GM19397 (cell line): ENCODE results near the gene DNAH17.
"Not testable (repeated sequence)": the region's sequence is repeated elsewhere in the genome, so short reads cannot be mapped to it uniquely, and the experiment has no call there.

ENCODE experiments used
- ATAC-seq: cut with Tn5 transposase; IDR thresholded peaks from one replicate; pipeline ENCODE4 v1.9.1; 2021; ENCODE audit warnings: mild to moderate bottlenecking, moderate library complexity; ENCODE audit not compliant: unreplicated experiment

Gene DNAH17

GRCh38 chr17:78484271-78485246 lies 92.6 kb downstream of the DNAH17 start:
- peak; percentile 63 for ATAC-seq

DNA sequence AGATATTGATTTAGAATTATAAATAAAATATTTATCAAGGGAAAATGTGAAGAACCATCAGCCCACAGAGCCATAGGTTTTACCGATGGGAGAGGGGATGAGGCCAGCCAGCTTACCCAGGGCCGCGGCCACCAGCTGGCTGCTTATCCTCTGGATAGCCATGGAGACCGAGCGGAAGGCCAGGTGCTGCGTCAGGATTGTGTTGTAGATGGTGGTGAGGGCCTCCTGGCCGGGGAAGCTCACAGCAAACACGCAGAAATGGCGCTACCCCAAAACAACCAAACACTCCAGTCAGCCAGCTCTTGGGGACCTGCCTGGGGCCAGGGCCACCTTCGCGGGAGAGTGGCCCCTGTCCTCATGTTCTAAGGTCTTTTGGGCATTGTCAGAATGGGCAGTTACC lies 97.8 kb downstream of the DNAH17 start:
- ATAC-seq: no peak

GRCh38 chr17:78478757-78479297 lies 98.4 kb downstream of the DNAH17 start:
- ATAC-seq: no peak

DNA sequence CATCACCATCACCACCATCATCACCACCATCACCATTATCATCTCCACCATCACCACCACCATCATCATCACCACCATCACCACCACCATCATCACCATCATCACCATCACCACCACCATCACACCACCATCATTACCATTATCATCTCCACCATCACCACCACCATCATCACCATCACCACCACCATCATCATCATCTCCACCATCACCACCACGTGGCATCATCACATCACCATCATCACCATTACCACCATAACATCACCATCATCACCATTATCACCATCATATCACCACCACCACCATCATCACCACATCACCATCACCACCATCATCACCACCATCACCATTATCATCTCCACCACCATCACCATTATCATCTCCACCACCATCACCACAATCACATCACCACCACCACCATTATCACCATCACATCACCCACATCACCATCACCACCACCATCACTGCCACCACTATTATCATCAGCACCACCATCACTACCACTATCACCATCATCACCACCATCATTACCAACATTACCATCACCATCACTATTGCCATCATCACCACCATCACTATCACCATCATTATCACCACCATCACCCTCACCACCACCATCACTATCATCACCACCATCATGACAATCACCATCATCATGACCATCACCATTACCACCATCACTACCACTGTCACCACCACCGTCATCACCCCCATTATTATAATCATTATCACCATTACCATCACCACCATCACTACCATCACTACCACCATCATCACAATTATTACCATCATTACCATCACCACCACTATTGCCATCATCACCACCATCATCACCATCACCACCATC lies 99.1 kb downstream of the DNAH17 start:
- no peak for ATAC-seq

DNA sequence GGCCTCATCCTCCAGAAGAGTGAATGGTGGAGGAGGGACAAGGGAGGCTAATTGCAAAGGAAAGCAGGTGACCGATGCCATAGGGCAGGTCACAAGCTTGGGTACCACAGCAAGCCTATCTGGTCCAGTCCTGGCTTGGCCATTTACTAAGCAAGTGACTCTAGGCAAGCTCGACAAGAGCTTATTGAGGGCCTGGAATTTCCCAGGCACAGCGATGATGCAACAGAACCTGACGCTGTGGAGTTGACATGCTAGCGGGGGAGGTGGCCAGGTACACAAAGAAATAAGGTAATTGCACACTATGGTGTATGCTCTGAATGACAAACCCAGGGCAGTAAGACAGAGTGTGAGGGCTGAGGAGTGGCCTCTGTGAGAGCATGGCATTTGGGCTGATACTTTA lies 100.2 kb downstream of the DNAH17 start:
- ATAC-seq: no peak

DNA sequence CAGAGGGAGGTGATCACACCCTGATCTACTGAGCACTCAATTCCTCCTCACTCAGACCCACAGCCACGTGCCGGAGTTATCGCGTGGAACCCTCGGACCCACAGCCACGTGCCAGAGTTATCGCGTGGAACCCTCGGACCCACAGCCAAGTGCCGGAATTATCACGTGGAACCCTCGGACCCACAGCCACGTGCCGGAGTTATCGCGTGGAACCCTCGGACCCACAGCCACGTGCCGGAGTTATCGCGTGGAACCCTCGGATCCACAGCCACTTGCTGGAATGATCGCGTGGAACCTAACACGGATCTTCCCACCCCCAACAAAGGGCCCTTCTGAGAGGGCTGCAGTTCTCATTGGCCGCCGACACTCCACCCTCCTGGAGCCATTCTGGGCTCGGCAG lies 101.0 kb downstream of the DNAH17 start:
- ATAC-seq: no peak

DNA sequence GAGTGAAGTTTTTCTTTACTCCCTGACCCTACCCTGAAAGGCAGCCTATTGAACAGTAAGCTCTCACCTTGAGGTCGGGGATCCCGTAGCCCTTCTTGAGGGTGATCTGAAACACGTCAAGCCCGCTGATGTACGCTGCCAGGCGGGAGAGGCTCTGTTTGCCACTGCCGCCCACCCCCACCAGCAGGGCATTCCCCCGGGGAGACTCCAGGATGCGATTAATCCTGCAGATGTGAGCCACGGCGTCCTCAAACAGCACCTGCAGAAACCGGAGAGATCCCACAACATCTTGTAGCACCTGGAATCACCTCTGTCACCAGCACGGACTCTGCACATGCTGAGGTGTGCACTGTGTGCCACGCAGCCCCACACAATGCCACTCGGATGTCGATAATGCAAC lies 102.0 kb downstream of the DNAH17 start:
- no peak for ATAC-seq

DNA sequence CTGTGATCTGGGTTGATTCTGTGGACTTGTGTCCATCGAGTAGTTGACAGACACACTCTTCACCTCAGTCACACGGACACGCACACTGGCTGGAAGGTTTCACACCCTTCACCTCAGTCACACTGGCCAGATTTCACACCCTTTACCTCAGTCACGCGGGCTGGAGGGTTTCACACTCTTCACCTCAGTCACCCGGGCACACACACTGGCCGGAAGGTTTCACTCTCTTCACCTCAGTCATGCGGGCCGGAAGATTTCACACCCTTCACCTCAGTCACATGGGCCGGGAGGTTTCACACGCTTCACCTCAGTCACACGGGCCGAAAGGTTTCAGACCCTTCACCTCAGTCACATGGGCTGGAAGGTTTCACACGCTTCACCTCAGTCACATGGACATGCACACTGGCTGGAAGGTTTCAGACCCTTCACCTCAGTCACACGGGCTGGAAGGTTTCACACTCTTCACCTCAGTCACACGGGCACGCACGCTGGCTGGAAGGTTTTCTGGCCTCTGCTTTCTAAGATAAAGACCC lies 102.5 kb downstream of the DNAH17 start:
- ATAC-seq: peak; percentile 69

DNA sequence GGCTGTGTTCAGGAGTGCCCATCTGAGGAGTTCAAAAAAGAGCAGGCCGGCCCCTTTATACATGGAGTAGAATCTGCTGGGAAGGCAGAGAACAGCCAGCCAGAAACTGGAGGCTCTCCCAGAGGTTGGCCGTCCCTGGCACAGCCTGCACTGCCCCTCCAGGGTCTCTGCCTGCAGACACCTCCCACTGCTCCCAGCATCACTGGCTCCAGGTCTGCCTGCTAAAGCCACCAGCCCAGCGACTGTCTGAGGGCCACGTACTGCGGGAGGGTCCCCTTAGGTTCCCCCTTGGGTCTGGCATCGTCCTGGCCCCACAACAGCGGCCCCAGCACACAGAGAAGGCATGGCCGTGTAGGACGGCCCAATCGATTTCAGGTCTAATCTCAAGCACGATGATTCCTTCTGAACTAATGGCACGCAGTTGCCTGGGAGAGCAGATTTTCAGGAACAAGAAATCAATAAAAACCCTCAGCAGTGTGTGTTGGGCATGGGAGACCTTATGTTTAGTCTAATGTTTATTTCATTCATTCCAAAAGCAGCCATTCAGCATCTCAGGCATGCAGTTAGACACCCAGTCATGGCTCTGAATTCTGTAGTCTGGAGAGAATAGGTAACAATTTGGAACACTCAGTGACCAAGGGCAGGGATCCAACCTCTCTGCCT lies 103.1 kb downstream of the DNAH17 start:
- no peak for ATAC-seq

GRCh38 chr17:78472035-78472905 lies 104.9 kb downstream of the DNAH17 start:
- ATAC-seq: no peak

GRCh38 chr17:78471635-78472034 lies 105.6 kb downstream of the DNAH17 start:
- no peak for ATAC-seq

- ATAC-seq: no peak
These were observed 107.8 kb downstream of the DNAH17 start for GRCh38 chr17:78469443-78469842.

DNA sequence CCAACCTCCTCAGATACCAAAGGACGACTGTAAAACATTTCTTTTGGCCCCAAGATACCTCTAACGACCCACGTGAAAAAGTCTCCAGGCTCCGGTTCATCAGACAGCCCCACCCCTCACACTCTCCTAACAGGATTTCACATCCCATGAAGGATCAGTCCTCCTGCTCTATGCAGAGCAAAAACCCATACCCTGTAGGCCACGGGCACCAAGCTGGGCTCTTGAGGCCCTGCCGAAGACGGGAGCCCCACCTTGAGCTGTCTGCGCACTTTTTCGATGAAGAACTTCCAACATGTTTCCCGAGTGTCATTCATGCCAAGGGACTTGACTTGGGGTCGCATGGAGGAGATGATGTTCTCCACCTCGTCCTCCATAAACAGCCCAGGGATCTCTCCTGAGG lies 108.8 kb downstream of the DNAH17 start:
- ATAC-seq: no peak

- no peak for ATAC-seq
These were observed 110.1 kb downstream of the DNAH17 start for GRCh38 chr17:78466786-78467715.

GRCh38 chr17:78466109-78466785 lies 110.9 kb downstream of the DNAH17 start:
- not testable (repeated sequence) for ATAC-seq

DNA sequence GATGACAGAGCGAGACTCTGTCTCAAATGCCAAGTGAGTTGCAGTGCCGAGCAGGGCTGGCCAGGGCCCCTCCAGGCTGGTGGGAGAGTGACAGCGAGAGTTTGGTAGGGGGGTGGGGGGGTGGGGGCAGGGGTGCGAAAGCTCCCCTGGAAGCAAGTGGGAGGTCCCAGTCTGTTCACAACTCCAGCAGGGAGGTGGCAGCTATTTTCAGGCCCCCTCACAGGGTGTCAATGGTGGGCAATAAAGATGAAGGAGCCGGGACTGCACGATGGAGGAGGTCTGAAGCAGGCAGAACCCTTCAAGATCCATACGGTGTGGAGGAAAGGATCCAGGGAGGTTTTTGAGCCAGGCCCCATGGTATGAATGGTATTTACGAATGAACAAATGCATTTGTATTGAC lies 115.0 kb downstream of the DNAH17 start:
- no peak for ATAC-seq

- no peak for ATAC-seq
These were observed 115.5 kb downstream of the DNAH17 start for GRCh38 chr17:78461799-78462053.
